Ishikawa (cell line): Measurements from ENCODE around the gene CAV3.

Source experiments
- CEBPB ChIP-seq: IDR thresholded peaks from 2 replicates; pipeline ENCODE4 v1.6.1; 2012
- CREB1 ChIP-seq: IDR thresholded peaks from 2 replicates; pipeline ENCODE4 v1.6.1; 2012; ENCODE audit warnings: low read depth
- EGR1 ChIP-seq: IDR thresholded peaks from 2 replicates; pipeline ENCODE4 v1.6.1; 2012
- EP300 ChIP-seq: IDR thresholded peaks from 2 replicates; pipeline ENCODE4 v1.6.1; 2012; ENCODE audit warnings: borderline replicate concordance
- FOXM1 ChIP-seq: IDR thresholded peaks from 2 replicates; pipeline ENCODE4 v1.6.1; 2012; ENCODE audit warnings: low read depth, borderline replicate concordance
- MAX ChIP-seq: IDR thresholded peaks from 2 replicates; pipeline ENCODE4 v1.6.1; 2012
- NFIC ChIP-seq: IDR thresholded peaks from 2 replicates; pipeline ENCODE4 v1.6.1; 2012
- RAD21 ChIP-seq: IDR thresholded peaks from 2 replicates; pipeline ENCODE4 v1.6.1; 2012; ENCODE audit warnings: low read depth
- REST ChIP-seq: IDR thresholded peaks from 2 replicates; pipeline ENCODE4 v1.6.1; 2012; ENCODE audit warnings: low read depth, mild to moderate bottlenecking
- TAF1 ChIP-seq: IDR thresholded peaks from 2 replicates; pipeline ENCODE4 v1.6.1; 2012; ENCODE audit warnings: low read depth, mild to moderate bottlenecking
- TCF12 ChIP-seq: IDR thresholded peaks from 2 replicates; pipeline ENCODE4 v1.6.1; 2012; ENCODE audit warnings: low read depth
- TEAD4 ChIP-seq: IDR thresholded peaks from 2 replicates; pipeline ENCODE4 v1.6.1; 2012
- USF1 ChIP-seq: IDR thresholded peaks from 2 replicates; pipeline ENCODE4 v1.6.1; 2012
- YY1 ChIP-seq: IDR thresholded peaks from 2 replicates; pipeline ENCODE4 v1.6.1; 2012; ENCODE audit warnings: low read depth
- ZBTB7A ChIP-seq: IDR thresholded peaks from 2 replicates; pipeline ENCODE4 v1.6.1; 2012; ENCODE audit warnings: low read depth

Gene CAV3

DNA sequence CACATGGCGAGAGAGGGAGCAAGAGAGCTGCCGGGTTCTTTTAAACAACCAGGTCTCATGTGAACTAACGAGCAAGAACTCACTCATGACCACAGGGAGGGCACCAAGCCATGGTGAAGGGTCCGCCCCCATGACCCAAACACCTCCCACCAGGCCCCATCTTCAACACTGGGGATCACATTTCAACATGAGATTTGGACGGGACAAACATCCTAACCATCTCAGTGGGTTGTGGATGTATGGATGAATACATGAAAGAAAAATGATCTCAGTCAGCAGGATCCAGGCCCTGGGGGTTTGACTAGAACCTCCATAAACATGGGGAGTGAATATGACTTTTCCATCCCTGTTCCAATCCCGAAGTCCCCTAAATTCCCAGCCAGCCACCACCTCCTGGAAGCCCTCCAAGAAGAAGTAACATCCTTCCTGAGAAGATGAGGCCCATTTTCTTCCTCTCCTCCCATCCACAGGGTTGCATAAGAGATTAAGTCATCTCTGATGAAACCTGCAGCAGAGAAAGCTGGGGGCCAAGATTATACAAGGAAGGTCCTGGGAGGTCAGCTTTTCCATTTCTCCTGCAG is 9.5 kb downstream of the CAV3 start:
- TF ChIP-seq MAX: no peak
- no peak for TF ChIP-seq NFIC
- TF ChIP-seq USF1: no peak
- TF ChIP-seq REST: no peak
- no peak for TF ChIP-seq ZBTB7A
- no peak for TF ChIP-seq FOXM1
- no peak for TF ChIP-seq YY1
- no peak for TF ChIP-seq TEAD4
- TF ChIP-seq TCF12: no peak
- TF ChIP-seq EGR1: no peak
- no peak for TF ChIP-seq TAF1
- TF ChIP-seq CREB1: no peak
- no peak for TF ChIP-seq CEBPB
- TF ChIP-seq RAD21: no peak
- no peak for TF ChIP-seq EP300

- no peak for TF ChIP-seq USF1
- TF ChIP-seq TEAD4: no peak
- TF ChIP-seq CEBPB: no peak
- no peak for TF ChIP-seq EP300
- no peak for TF ChIP-seq YY1
- no peak for TF ChIP-seq EGR1
Observed at GRCh38 chr3:8743911-8744310, 10.3 kb downstream of the CAV3 start.

- TF ChIP-seq CREB1 (no peak), REST (no peak), EGR1 (no peak), ZBTB7A (no peak), USF1 (no peak), EP300 (no peak), RAD21 (no peak), FOXM1 (no peak), TAF1 (no peak), MAX (no peak), CEBPB (no peak), TCF12 (no peak)
Observed at GRCh38 chr3:8745619-8746370, 12.2 kb downstream of the CAV3 start.

GRCh38 chr3:8746780-8747345 is 13.3 kb downstream of the CAV3 start:
- TF ChIP-seq REST (no peak), CEBPB (no peak), CREB1 (no peak), FOXM1 (no peak), EP300 (no peak), TCF12 (no peak), NFIC (no peak), MAX (no peak), USF1 (no peak), EGR1 (no peak), ZBTB7A (no peak), TAF1 (no peak), YY1 (no peak), RAD21 (no peak), TEAD4 (no peak)
